ENCODE data around the gene THRAP3. TPM values are rescaled to one million over a fixed set of nuclear protein-coding genes. Genes with fewer than 3 reads are reported as not detected.

The THRAP3 gene
- total RNA-seq, 1 donor from 2014 or later: 82.4 TPM

- Histone ChIP-seq H3K4me3 (ENCODE audit: low read depth, low read length) (no peak overlapping the region), H3K36me3 (ENCODE audit: control insufficient read depth, insufficient read depth, low read length) (peaks cover 22% of the 10 kb centered on the region), H3K27me3 (ENCODE audit: control insufficient read depth, insufficient read depth, low read length) (no peaks in the 10 kb centered on the region)
- FAIRE-seq (no peak), DNase-seq (ENCODE audit: low read depth) (peak; percentile 79)
- peak; percentile 62 for TF ChIP-seq CTCF (IDR thresholded peaks at IDR 0.05; ENCODE audit: insufficient read depth, low read length, severe bottlenecking)
Measured at GRCh38 chr1:36285443-36286101, 61.3 kb downstream of the THRAP3 start.

GRCh38 chr1:36286802-36287201, 62.6 kb downstream of the THRAP3 start:
- TF ChIP-seq CTCF (IDR thresholded peaks at IDR 0.05; ENCODE audit: insufficient read depth, low read length, severe bottlenecking): no peak
- Histone ChIP-seq H3K36me3 (ENCODE audit: control insufficient read depth, insufficient read depth, low read length) (peaks cover 26% of the 10 kb centered on the region), H3K27me3 (ENCODE audit: control insufficient read depth, insufficient read depth, low read length) (no peaks in the 10 kb centered on the region), H3K4me3 (ENCODE audit: low read depth, low read length) (no peak overlapping the region)
- DNase-seq (ENCODE audit: low read depth): no peak
- FAIRE-seq: no peak

GRCh38 chr1:36287595-36287994, 63.4 kb downstream of the THRAP3 start:
- Histone ChIP-seq H3K27me3 (ENCODE audit: control insufficient read depth, insufficient read depth, low read length) (no peaks in the 10 kb centered on the region), H3K4me3 (ENCODE audit: low read depth, low read length) (no peak overlapping the region), H3K36me3 (ENCODE audit: control insufficient read depth, insufficient read depth, low read length) (peaks cover 29% of the 10 kb centered on the region)
- DNase-seq (ENCODE audit: low read depth) (no peak), FAIRE-seq (no peak)
- TF ChIP-seq CTCF (IDR thresholded peaks at IDR 0.05; ENCODE audit: insufficient read depth, low read length, severe bottlenecking): no peak

GRCh38 chr1:36295390-36295789, 71.1 kb downstream of the THRAP3 start:
- no peak for FAIRE-seq
- no peak for DNase-seq (ENCODE audit: low read depth)
- Histone ChIP-seq H3K4me3 (ENCODE audit: low read depth, low read length) (no peak overlapping the region), H3K36me3 (ENCODE audit: control insufficient read depth, insufficient read depth, low read length) (peaks cover 17% of the 10 kb centered on the region), H3K27me3 (ENCODE audit: control insufficient read depth, insufficient read depth, low read length) (no peaks in the 10 kb centered on the region)
- TF ChIP-seq CTCF (IDR thresholded peaks at IDR 0.05; ENCODE audit: insufficient read depth, low read length, severe bottlenecking): no peak

GRCh38 chr1:36297062-36297461, 72.8 kb downstream of the THRAP3 start:
- H3K4me3 ChIP-seq (ENCODE audit: low read depth, low read length): no peak overlapping the region

More at GRCh38 chr1:36297062-36297461, 72.8 kb downstream of the THRAP3 start:
- H3K27me3 ChIP-seq (ENCODE audit: control insufficient read depth, insufficient read depth, low read length): no peaks in the 10 kb centered on the region
- H3K36me3 ChIP-seq (ENCODE audit: control insufficient read depth, insufficient read depth, low read length): peaks cover 23% of the 10 kb centered on the region
- no peak for TF ChIP-seq CTCF (IDR thresholded peaks at IDR 0.05; ENCODE audit: insufficient read depth, low read length, severe bottlenecking)
- FAIRE-seq (no peak), DNase-seq (ENCODE audit: low read depth) (peak; percentile 38)

Measured in bronchial epithelial cell (primary cell).